Measurements from ENCODE around the gene ADPRHL1.

The ADPRHL1 gene

GRCh38 chr13:113430378-113431110 is 22.7 kb downstream of the ADPRHL1 start:
- no peak for DNase-seq

DNA sequence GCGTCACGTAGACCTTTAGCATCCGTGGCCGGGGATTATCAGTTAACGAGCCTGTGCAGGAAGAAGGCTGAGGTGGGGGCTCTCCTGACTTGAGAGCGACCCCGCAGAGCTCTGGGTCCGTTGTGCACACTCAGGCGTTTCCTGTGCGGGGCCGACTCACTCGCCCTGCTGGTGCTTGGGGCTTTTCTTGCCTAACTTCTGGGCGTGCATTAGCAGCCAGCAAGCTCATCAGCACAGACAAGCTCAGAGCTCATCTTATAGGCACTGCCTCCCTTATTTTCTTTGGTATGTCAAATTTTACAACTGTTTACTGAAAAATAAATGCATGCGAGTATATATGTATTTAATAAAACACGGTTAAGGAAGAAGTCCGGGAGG is 23.7 kb downstream of the ADPRHL1 start:
- DNase-seq = no peak

GRCh38 chr13:113428871-113429607 is 24.2 kb downstream of the ADPRHL1 start:
- no peak for DNase-seq

DNA sequence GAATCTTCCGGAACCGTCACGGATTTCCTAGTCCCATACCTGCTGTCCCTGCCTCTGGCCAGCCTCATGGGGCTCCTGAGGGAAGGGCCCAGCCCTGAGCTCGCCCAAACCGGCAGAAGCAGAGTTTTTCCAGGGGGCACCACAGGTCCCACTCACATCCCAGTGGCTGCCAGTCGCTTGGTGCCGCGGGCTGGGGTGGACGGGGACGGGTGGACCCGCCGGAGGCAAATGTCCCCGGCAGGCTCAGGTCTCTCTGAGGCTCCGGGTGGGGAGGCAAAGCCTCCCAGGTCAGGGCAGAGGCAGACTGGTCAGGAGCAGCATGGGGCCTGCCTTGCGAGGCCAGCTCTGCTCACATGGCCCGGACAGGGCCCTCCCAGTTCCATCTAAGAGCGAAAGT is 24.8 kb downstream of the ADPRHL1 start:
- no peak for DNase-seq

- DNase-seq = no peak
These were observed 25.5 kb downstream of the ADPRHL1 start for GRCh38 chr13:113427562-113428468.

- no peak for DNase-seq
These were observed 26.7 kb downstream of the ADPRHL1 start for GRCh38 chr13:113426591-113426986.

GRCh38 chr13:113425941-113426590 is 27.2 kb downstream of the ADPRHL1 start:
- DNase-seq = no peak

DNA sequence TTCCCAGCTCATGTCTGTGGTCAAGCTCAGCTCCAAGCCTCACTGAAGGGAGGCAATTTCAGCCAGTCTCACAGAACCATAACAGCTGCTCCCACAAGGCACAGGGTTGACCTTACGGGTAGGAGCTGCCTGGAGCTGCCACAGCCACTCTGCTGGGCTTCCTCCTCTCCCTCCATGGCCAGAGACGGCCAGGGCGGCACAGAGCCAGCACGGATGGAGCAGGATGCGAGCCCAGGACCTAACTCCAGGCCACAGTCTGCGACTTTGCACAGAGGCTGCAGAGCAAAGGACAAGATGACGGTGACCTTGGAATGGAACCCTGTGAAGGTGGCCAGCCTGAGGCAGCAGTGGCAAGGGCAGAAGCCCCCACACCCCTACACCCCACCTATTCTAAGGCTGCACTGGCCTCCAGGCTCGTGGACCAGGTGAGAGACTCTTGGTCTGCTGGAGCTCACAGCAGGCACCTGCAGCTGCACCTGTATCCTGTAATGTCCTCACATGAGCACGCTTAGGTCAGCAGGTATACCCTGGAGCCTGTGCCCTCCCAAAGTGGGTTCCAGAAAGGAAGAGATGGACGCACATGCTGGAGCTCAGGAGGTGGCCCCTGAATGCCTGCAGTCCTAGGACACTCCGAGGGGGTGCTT is 29.6 kb downstream of the ADPRHL1 start:
- no peak for DNase-seq

GRCh38 chr13:113422807-113423519 is 30.3 kb downstream of the ADPRHL1 start:
- DNase-seq = no peak

GRCh38 chr13:113421673-113422270 is 31.5 kb downstream of the ADPRHL1 start:
- no peak for DNase-seq

DNA sequence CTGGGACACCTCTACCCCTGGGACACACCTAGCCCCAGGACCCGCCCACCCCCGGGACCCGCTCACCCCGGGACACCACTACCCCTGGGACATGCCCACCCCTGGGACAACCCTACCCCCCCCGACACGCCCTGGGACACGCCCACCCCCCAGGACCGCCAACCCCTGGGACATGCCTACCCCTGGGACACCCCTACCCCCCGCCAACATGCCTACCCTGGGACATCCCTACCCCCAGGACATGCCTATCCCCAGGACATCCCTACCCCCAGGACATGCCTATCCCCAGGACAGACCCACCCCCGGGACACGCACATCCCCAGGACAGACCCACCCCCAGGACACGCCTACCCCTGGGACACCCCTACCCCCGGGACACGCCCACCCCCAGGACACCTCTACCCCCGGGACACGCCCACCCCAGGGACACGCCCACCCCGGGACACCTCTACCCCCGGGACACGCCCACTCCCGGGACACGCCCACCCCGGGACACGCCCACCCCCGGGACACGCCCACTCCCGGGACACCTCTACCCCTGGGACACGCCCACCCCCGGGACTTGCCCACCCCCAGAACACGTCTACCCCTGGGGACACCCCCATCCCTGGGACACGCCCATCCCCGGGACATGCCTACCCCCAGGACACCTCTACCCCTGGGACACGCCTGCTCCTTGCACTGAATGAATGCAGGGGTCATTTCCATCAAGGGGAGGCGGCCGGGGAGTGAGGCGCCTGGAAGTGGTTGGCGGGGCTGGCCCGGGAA is 32.3 kb downstream of the ADPRHL1 start:
- DNase-seq = peak in 1 of 4 experiments; percentile 5

DNA sequence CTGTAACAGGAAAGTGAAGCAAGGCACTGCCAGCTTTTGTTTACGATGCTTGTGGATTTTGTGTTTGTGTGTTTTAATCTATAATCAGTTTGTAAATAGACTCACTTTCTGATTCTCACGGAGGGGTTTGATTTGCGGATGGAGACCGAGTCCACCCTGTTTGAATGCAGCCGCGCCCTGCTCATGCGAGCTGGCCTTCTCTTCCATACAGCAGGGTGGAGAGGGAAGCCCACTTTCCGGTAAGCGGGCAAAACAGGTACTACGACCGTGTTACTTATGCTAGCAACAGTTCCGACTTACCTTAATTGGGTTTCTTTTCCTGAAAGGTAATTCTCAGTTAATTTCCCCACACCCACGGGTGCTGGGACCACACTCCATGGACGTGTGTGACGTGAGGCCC is 33.1 kb downstream of the ADPRHL1 start:
- DNase-seq = no peak

DNA sequence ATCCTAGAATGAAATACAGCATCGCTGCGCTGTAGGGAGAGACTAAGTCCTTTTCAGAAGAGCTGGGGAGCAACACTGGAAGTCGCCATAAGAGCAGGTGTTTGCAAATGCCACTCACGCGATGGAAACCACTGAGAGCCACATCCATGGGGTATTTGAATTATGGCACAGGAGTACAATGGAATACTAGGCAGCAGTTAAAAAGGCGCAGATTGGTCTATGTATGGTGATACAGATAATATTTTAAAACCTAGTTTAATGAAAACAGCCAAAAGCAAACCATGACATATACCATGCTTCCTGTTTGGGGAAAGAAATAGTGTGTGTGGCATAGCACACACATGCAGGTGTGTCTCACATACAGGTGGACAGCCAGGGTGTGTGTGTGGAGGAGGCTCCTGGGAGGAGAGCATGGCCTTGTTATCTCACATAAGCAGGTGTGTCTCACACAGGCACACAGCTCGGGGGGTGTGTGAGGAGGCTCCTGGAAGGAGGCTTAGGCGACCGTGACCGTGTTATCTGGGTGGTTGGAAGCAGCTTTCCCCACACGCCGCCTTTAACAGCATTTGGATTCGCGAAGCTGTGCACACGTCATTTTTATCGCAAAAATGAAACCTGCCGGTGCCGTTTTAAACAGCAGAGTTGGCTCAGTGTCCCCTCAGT is 33.6 kb downstream of the ADPRHL1 start:
- no peak for DNase-seq

DNA sequence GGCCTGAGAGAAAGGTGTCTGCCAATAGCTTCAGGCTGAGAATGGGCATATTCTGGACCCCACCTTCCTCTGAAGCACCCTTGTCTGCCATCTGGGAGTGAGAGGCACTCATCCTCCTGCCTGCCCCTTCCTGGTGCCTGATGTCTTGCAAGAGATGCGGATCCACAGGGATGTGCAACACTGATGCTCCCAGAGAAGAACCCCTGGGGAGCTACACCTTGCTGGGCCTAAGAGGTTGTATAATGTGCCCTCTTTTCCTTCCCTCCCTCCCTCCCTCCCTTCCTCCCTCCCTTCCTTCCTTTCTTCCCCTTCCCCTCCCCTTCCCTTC is 34.6 kb downstream of the ADPRHL1 start:
- DNase-seq = no peak

- no peak for DNase-seq
These were observed 35.2 kb downstream of the ADPRHL1 start for GRCh38 chr13:113417836-113418721.

DNA sequence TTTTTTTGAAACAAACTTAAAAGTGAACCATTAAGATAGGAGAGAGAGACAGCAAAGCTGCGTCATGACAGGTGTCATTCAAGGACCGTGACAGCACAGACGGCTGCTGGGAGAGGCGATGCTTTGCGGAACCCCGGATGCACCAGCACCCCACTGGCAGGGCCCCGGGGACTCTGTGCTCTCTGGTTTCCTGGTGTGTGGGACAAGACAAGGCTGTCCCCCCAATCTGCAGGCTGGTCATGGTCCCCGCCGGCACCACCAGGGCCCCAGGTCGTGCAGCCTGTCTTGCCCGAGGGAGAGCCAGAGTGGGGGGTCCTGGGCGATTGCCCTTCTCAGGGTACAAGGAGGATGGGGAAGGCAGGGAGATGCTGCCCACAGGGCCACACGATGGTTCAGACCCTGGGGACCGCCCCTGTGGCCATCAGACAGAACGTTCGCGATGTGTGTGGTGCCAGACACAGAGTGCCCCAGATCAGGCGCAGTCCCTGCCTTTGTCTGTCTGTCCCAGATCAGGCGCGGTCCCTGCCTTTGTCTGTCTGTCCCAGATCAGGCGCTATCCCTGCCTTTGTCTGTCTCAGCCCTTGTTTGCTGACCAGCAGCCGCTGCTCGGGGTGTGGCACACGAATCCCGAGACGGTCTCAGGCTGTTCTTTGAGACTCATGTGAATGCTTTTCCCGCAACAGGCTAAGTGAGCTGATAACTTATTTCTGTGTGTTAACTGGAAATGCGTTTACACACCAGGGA is 36.1 kb downstream of the ADPRHL1 start:
- no peak for DNase-seq

DNA sequence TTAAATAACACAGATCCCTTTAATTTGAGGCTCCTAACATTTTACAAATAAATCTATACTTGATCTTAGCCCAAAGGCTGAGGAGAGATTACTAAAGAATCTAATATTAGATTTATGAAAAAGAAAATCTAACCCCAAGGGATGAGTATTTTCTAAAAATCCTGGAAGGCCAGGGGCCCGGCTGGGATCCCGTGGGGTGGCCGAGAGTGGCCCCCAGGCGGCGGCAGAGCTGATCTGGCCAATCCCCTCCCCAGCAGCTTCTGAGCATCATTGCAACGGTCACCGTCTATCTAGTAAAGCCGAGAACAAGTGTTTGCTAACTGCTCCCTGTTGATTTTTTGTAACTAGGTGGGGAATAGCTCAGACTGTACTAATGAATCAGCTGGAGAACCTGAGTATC is 37.5 kb downstream of the ADPRHL1 start:
- no peak for DNase-seq

- no peak for DNase-seq
These were observed 38.3 kb downstream of the ADPRHL1 start for GRCh38 chr13:113415032-113415431.

All from activated naive CD4-positive, alpha-beta T cell (primary cell).